HEK293T (cell line): ENCODE results near the gene POU2F3.

Experiments
- ARNT ChIP-seq: fragments of 450-650 bp; IDR thresholded peaks from 2 replicates; pipeline ENCODE4 v1.6.1; 2017; ENCODE audit warnings: mild to moderate bottlenecking
- BHLHE40 ChIP-seq: fragments of 450-650 bp; IDR thresholded peaks from 2 replicates; pipeline ENCODE4 v1.6.1; 2016; ENCODE audit warnings: mild to moderate bottlenecking, moderate library complexity, borderline replicate concordance
- SP1 ChIP-seq: fragments of 450-650 bp; IDR thresholded peaks from 2 replicates; pipeline ENCODE4 v1.6.1; 2017
- TARDBP ChIP-seq: fragments of 450-650 bp; IDR thresholded peaks from 2 replicates; pipeline ENCODE4 v1.6.1; 2016

GRCh38 chr11:120255519-120255866 is 15.6 kb downstream of the POU2F3 start:
- no peak for TF ChIP-seq TARDBP
- TF ChIP-seq SP1 = no peak
- no peak for TF ChIP-seq ARNT
- no peak for TF ChIP-seq BHLHE40
